Colonic mucosa (tissue), 4 donors: ENCODE measurements around the gene STEAP1B. TPM values are rescaled to one million over a fixed set of nuclear protein-coding genes. Genes with fewer than 3 reads are reported as not detected.
"Not testable (repeated sequence)": the region's sequence is repeated elsewhere in the genome, so short reads cannot be mapped to it uniquely, and the experiment has no call there.

ENCODE experiments used
- DNase-seq: peaks from one replicate; pipeline ENCODE4 v3.0.0-alpha.2; 2020
- H3K27ac ChIP-seq: fragments of 200-600 bp; one replicate; pipeline ENCODE4 v1.8.0; 2021
- H3K27me3 ChIP-seq: fragments of 200-600 bp; one replicate; pipeline ENCODE4 v1.8.0; 2021
- H3K36me3 ChIP-seq: fragments of 200-600 bp; one replicate; pipeline ENCODE4 v1.8.0; 2021
- H3K4me1 ChIP-seq: fragments of 200-600 bp; one replicate; pipeline ENCODE4 v1.8.0; 2021; ENCODE audit warnings: mild to moderate bottlenecking
- H3K4me3 ChIP-seq: fragments of 200-600 bp; one replicate; pipeline ENCODE4 v1.8.0; 2021
- H3K9ac ChIP-seq, 2 donors: one replicate each; pipeline ENCODE4 v1.7.0; 2013; ENCODE audit warnings: control low read depth in 2 of 2, low read depth in 2 of 2, low read length in 2 of 2
- H3K9me3 ChIP-seq: fragments of 200-600 bp; one replicate; pipeline ENCODE4 v1.8.0; 2021
- intact Hi-C: fragments of 100-400 bp; cut with DNase I; formaldehyde crosslinking; loops from one replicate; pipeline ENCODE4 v1.14.1; 2022
- total RNA-seq, 2 donors: library from RNA; stranded (reverse); fragmentation: NEBNext Ultra II Directional in 1 of 2; extraction: Animal tissue kit (Norgen Biotek cat#: 25700) in 1 of 2; gene quantifications; one replicate each; pipeline ENCODE4 v1.2.1, GENCODE V29; 2021
- TF ChIP-seq, protein P1 (sequence below): fragments of 200-600 bp; IDR thresholded peaks from one replicate; pipeline ENCODE4 v1.8.0; 2022; ENCODE audit warnings: antibody characterized with exemption, mild to moderate bottlenecking
- donor health status: healthy.
- donor health status: DM: no; HTN: no; CAD: no.
- donor health status: DM: no; HTN: no; CAD: no.

The STEAP1B gene
- total RNA-seq, 2 donors from 2014 or later = 0.21 to 0.30 TPM

DNA sequence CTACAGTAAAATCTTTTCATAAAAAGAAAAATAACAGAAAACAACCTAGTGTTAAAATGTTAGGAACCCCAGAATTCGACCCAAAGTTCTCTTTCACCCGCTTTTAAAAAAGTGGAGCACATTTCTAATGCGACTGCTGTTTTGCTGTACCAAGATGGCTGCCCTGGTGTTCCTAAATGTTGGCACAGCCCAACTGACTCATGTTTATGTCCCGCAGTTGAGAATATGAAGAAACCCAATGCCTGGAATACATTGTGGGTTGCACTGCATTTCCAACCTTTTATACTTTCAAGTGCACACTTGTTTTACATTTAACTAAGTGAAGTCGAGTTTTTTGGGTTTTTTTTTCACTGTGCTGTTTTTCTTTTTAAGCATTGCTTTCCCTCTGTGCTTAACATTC is 944 bp downstream of the STEAP1B start:
- H3K9ac ChIP-seq = no peak overlapping the region
- DNase-seq = no peak
- no peaks in the 10 kb centered on the region for H3K36me3 ChIP-seq
- no peak overlapping the region for H3K4me3 ChIP-seq
- TF ChIP-seq, protein P1, sequence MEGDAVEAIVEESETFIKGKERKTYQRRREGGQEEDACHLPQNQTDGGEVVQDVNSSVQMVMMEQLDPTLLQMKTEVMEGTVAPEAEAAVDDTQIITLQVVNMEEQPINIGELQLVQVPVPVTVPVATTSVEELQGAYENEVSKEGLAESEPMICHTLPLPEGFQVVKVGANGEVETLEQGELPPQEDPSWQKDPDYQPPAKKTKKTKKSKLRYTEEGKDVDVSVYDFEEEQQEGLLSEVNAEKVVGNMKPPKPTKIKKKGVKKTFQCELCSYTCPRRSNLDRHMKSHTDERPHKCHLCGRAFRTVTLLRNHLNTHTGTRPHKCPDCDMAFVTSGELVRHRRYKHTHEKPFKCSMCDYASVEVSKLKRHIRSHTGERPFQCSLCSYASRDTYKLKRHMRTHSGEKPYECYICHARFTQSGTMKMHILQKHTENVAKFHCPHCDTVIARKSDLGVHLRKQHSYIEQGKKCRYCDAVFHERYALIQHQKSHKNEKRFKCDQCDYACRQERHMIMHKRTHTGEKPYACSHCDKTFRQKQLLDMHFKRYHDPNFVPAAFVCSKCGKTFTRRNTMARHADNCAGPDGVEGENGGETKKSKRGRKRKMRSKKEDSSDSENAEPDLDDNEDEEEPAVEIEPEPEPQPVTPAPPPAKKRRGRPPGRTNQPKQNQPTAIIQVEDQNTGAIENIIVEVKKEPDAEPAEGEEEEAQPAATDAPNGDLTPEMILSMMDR = no peak
- no peaks in the 10 kb centered on the region for H3K4me1 ChIP-seq
- no peak overlapping the region for H3K27ac ChIP-seq
- intact Hi-C loops = no loop called here
- no peaks in the 10 kb centered on the region for H3K27me3 ChIP-seq
- H3K9me3 ChIP-seq = no peaks in the 10 kb centered on the region

DNA sequence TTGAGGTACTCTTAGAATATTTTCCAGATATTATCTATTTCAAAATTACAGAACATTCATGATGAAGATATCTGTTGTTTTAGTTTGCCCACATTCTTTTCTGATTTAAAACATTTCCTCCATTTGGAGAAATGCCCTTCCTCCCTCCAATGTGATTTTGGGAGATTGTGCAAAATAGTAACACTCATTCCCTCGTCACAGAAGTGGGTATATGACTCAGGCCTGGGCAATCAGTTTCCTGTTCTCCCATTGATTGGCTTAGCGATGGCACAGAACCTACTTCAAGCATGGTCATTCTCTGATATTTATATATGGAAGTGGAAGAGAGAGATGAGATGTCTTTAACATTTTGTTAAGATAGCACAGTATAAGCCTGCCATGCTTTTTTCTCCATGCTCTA is 3.1 kb downstream of the STEAP1B start:
- intact Hi-C loops, DNase-seq, H3K27ac ChIP-seq, H3K27me3 ChIP-seq, H3K4me1 ChIP-seq, H3K9ac ChIP-seq, H3K36me3 ChIP-seq, H3K9me3 ChIP-seq, H3K4me3 ChIP-seq: not testable (repeated sequence)

DNA sequence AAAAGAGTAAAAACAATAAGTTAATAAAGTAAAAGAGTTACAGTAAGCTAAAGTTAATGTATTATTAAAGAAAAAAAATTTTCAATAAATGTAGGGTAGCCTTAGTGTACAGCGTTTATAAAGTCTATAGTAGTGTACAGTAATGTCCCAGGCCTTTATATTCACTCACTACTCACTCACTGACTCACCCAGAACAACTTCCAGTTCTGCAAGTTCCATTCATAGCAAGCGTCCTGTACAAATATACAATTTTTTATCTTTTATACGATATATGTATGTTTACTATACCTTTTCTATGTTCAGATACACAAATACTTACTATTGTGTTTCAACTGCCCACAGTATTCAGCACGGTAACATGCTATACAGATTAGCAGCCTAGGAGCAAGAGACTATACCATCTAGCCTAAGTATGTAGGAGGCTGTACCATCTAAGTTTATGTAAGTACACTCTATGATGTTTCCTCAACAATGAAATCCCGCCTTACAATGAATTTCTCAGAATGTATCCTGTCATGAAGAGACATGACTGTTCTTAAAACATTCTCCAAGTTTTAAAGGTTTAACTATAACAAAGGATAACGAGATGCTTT is 3.6 kb downstream of the STEAP1B start:
- DNase-seq, H3K36me3 ChIP-seq, H3K27ac ChIP-seq, H3K9me3 ChIP-seq, H3K4me1 ChIP-seq, intact Hi-C loops, H3K27me3 ChIP-seq, H3K9ac ChIP-seq, H3K4me3 ChIP-seq: not testable (repeated sequence)

DNA sequence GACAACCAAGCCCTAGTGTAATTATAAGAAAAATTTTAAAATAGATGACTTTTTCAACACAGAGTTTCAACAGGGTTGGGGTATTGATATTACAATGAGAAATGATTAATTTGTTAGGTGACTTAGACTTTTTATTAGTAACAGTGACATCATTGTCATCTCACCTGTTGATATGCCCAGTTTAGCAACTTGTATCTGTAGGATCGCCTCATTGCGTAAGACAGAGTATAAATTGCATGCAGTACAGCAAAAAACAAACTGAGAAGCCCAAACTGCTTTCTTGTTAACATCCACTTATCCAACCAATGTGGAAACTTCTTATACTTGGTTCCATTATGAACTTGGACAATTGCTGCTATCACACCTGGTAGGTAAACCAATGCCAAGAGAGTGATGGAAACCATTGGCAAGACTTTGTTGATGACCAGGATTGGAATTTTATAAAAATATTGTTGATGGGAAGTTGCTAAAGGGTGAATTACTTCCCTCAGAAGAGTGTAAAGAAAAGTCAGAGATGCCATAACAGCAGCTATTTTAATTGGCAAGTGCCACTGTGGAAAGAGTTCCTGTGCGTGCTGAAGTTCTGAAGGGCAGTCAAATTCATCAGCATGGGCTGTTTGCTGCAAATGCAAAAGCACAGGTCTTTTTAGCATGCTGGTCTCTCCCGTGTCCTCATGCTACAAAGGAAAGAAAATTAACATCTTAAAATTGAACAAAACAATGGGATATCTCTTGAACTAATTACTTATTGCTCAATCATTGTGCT is 6.6 kb downstream of the STEAP1B start:
- H3K4me3 ChIP-seq, H3K27ac ChIP-seq, H3K9ac ChIP-seq, H3K36me3 ChIP-seq, H3K4me1 ChIP-seq, intact Hi-C loops, H3K27me3 ChIP-seq, H3K9me3 ChIP-seq, DNase-seq: not testable (repeated sequence)

DNA sequence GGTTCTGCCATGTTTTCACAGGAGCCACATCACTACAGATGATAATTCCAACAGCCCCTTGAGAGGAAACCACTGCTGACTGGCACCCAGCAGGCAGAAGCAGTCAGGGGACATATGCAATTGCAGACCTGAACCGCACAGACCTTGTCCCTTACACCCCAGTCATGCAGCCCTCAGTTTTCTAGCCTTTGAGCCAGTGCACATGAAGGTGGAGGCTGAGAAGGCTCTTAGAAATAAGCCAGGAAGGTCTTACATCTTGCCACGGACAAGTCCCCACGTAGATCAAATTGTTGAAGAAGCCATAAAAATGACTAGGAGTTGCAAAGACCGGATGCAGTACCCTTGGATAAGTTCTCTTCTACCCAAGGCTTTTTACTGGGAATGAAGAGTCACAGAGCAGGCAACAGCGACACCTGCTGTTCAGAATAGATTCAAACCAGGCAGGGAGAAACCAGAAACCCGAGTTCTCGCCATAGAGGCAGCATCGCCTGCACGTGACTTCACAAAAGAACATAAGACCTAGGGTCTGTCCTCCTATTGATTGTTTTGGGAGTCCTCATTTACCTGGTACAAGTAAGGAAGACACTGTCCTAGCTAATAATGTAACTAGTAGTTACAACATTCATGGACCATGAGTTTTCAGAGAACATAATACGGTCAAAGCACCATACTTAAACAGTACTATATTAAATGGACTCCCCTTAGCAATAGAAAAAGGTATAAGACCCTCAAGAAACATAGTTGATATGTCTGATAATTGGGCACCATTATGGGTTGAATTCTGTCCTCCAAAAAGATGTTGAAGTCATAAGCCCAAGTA is 11.1 kb downstream of the STEAP1B start:
- DNase-seq = peak; percentile 82
- no peaks in the 10 kb centered on the region for H3K4me1 ChIP-seq
- no peaks in the 10 kb centered on the region for H3K9me3 ChIP-seq
- intact Hi-C loops = loop anchor here (2.0 to 10.0 kb wide), 2 partner anchors 194 to 378 kb away; no protein-coding TSS in a partner anchor
- no peak overlapping the region for H3K4me3 ChIP-seq
- H3K9ac ChIP-seq = no peak overlapping the region
- no peak overlapping the region for H3K27ac ChIP-seq
- H3K36me3 ChIP-seq = no peaks in the 10 kb centered on the region
- TF ChIP-seq, protein P1 = peak; percentile 86
- no peaks in the 10 kb centered on the region for H3K27me3 ChIP-seq

DNA sequence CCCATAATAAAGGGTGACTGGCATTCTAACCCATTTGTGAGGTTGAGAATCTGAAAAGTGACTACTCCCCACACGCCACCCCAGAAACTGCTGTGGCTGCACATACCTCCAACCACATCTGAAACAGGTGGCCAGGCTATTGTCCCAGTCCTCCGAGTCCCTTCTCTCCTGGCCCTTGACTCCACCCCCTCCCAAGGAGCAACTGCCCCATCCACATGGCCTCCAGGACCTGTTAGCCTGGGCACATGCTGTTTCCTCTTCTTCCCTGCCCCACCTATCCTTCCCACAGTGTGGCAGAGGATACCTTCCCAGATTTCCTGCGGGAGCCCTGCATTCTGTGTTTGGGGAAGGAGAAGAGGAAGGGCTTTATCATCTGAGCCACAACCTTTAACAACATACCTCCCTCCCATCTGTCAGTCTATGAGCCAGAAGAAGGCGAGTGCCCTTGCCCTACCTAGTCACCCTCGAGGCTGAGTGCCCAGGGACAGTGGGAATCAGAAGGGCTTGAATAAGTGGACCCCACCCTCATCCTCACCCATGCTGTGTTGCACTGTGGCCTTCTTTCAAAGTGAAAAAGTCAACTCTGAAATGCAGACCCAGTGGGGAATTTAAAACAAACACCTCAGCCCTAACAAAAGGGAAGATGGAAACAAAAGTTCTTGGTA is 11.9 kb downstream of the STEAP1B start:
- Histone ChIP-seq H3K27me3 (no peaks in the 10 kb centered on the region), H3K4me1 (no peaks in the 10 kb centered on the region), H3K27ac (no peak overlapping the region), H3K36me3 (no peaks in the 10 kb centered on the region), H3K9me3 (no peaks in the 10 kb centered on the region), H3K9ac (no peak overlapping the region), H3K4me3 (no peak overlapping the region)
- intact Hi-C loops = loop anchor here (2.0 to 10.0 kb wide), 2 partner anchors 193 to 377 kb away; no protein-coding TSS in a partner anchor
- TF ChIP-seq, protein P1 = no peak
- DNase-seq = no peak
